ENCODE results near the gene ADISSP. TPM values are rescaled to one million over a fixed set of nuclear protein-coding genes. Genes with fewer than 3 reads are reported as not detected.

ADISSP gene
- total RNA-seq, 4 donors from 2014 or later: 20.1 to 115 (median 22.8) TPM

DNA sequence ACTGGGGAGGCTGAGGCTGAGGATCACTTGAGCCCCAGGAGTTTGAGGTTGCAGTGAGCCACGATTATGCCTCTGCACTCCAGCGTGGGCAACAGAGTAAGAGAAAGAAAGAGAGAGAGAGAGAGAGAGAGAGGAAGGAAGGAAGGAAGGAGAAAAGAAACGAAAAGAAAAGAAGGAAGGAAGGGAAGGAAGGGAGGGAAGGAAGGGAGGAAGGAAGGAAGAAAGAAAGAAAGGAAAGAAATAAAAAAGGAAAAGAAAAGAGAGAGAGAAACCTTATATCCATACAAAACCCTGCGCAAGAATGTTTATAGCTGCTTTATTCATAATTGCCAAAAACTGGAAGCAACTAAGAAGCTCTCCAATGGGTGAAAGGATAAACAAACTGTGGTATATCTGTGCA lies 43.2 kb downstream of the ADISSP start:
- no peak for TF ChIP-seq CTCF (IDR thresholded peaks at IDR 0.05; ENCODE audit: low read depth)

DNA sequence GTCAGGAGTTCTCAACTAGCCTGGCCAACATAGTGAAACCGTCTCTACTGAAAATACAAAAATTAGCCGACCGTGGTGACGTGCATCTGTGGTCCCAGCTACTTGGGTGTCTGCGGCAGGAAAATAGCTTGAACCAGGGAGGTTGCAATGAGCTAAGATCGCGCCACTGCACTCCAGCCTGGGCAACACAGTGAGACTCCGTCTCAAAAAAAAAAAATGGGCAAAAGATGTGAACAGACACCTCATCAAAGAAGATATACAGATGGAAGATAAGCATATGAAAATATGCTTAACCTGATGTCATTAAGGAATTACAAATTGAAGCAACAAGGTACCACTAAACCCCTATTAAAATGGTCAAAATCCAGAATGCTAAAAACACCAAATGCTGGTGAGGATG lies 44.3 kb downstream of the ADISSP start:
- TF ChIP-seq CTCF (IDR thresholded peaks at IDR 0.05; ENCODE audit: low read depth): no peak

DNA sequence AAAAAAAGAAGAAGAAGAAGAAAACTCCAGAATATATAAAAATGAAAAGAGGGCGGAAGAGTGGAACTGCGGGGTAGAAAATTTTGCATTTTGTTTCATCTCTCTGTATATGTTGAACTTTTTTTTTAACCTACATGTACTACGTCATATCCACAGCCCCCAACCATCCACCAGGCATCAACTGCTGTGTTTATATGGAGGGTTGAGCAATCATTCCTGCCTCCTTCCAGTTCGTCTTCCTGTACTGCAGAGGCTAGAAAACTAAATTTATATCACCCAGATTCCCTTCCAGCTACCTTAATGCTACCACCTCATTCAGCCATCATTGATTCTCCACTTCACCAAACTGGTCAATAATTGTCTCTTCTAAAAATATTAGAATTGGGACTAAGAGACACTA lies 45.6 kb downstream of the ADISSP start:
- no peak for TF ChIP-seq CTCF (IDR thresholded peaks at IDR 0.05; ENCODE audit: low read depth)

DNA sequence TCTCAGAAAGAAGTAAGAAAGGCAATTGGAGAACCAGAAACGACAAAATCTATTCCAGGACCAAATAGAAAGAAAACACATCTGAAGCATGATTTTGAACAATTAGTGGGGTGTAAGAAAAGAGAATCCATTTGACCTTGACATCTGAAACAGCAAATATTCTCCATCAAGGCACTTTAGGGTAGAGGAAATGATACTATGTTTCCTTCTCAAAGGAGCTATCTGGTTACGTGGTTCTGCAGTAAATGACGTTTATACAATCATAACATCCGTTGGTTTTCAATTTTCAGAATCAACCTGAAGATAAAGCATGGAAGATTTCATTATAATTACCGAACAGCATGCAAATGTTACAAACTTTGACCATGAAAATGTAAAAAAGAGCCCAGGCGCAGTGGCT lies 46.9 kb downstream of the ADISSP start:
- TF ChIP-seq CTCF (IDR thresholded peaks at IDR 0.05; ENCODE audit: low read depth): no peak

DNA sequence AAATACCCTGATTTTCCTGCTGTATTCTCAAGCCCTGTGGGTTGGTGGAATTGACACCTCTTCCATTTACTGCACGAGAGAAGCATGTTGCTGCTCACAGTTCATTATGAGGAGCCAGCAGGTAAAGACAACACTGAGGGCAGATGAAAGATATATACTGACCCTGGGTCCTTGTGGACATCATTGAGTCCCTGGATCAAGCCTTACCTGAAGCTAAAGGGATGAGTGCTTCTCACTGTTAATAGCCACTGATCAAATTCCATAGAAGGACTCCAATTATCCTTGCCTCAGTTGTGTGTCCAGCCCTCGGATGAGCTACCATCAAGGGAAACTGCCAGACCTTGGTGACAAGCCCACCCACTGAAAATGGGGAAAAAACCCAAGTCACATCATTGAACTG lies 47.5 kb downstream of the ADISSP start:
- no peak for TF ChIP-seq CTCF (IDR thresholded peaks at IDR 0.05; ENCODE audit: low read depth)

DNA sequence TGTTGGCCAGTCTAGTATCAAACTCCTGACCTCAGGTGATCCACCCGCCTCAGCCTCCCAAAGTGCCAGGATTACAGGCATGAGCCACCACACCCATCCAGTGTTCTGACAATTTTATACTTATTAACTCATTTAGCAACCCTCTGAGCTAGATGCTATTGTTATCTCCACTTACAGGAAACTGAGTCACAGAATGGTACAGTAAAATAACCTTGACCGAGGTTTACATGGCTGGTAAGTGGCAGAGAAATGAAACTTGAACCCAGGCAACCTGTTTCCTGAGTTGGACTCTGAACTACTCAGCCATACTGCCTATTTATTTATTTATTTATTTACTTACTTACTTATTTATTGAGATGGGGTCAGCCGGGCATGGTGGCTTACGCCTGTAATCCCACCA lies 48.5 kb downstream of the ADISSP start:
- no peak for TF ChIP-seq CTCF (IDR thresholded peaks at IDR 0.05; ENCODE audit: low read depth)

DNA sequence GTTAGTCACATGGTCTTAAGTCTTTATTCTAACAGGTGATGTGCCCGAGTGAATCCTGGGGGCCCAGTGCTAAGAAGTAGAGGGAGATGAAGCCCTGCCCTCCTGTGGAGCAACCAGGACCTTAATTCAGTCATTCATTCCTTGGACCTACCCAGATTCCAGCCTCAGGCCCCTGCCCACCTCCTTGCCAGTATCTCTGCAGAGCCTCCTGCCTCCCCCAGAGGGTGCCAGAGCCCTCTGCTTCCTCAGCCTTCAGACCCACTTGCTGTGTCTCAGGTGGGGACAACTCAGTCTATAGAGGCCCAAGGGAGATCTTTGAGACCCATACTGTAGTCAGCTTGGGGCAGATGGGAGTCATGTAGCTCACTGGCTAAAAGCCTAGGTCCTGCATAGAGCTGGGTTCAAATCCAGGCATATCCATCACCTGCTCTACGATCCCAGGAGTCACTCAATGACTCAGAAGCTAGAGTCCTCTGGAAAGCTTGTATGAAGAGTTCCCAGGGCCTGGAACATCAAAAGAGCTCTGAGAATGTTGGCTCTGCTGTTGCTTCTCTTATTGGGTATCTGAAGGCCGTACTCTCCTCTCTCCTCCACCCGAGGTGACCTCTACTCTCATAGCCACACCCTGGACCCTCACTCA lies 51.2 kb downstream of the ADISSP start:
- no peak for TF ChIP-seq CTCF (IDR thresholded peaks at IDR 0.05; ENCODE audit: low read depth)
